GM21360 (cell line): Measurements from ENCODE around the gene BYSL.
"Not testable (repeated sequence)": the region's sequence is repeated elsewhere in the genome, so short reads cannot be mapped to it uniquely, and the experiment has no call there.

Experiments
- ATAC-seq: cut with Tn5 transposase; IDR thresholded peaks from one replicate; pipeline ENCODE4 v1.9.1; 2021; ENCODE audit warnings: mild to moderate bottlenecking, moderate library complexity; ENCODE audit not compliant: unreplicated experiment

Gene BYSL

DNA sequence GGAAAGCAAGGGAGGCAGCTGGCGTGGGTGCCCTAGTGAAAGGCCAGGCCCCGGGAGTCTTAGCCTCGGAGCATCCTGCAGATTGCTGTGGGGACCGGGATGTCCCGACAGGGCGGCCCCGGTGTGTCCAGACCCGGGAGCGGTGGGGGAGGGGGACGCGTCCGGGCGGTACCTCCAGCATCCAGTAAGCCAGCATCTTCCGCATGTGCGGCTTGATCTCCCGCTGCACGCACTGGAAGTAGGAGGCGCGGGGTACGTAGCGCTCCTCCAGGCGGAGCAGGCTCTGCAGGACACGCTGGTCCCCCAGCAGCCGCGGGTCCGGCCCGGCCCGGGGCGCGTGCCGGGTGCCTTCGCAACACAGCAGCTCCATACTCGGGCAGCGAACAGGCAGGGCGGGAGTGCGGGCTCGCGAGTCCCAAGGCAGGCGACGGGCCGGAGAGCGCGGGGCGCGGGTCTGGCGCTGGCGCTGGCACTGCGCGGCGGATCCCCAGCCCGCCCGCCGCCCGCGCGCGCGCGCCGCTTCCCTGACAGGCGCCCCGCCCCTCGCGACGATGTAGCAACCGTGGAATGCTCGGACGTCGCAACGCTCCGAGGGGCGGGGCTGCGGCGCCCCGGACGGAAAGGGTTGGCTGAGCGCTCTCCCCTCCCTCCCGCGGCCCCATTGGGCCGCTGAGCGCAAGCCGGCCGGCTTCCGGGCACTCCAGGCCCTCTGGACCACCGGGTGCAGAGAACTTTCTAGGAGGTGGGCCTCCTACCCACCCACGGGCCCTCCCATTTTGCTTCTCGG lies 20.2 kb downstream of the BYSL start, which contains the start of gene CCND3:
Gene CCND3, minus strand, starts transcription at position 529 of the 787 bp plus-strand sequence. Its CDS starts 159 bp downstream, at position 370.
- peak; percentile 79 for ATAC-seq

DNA sequence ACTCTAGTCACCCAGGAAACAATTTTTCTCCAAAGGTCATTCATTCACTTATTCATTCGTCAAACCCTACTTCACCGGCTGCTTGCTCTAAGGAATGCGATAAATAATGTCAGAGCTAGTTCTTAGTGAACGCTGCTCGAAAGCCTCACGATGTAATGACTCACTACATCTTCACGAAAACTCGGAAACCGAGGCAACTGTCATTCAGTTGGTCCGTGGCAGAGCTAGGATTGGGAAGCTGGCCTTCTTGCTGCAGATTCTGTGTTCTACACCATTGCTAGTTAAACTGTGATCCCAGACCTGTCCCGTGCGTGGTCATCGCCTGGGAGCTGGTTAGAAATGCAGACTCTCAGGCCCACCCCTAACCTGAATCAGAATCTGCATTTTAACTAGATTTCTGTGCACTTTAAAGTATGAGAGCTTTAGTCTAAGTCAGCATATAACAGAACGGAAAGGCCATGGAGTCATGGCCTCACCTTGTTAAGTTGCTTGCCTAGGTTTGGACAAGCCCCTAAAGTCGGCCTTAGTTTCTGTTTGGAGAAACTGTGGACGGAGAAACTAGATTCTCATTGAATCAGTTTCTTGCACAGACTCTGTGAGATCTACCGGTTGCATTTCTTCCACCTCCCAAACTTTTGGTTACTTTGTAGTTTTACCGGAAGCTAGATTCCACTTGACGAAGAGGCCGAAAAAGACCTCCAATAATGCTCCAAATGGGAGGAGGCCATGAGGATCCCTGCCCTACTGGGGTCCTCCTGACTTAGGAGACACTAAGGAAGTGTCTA lies 21.0 kb downstream of the BYSL start:
- ATAC-seq, result no peak

- not testable (repeated sequence) for ATAC-seq
Measured at GRCh38 chr6:41942882-41943281, 21.6 kb downstream of the BYSL start.

- ATAC-seq, result no peak
Measured at GRCh38 chr6:41943456-41943855, 22.2 kb downstream of the BYSL start.

GRCh38 chr6:41947581-41948220 lies 26.4 kb downstream of the BYSL start:
- no peak for ATAC-seq

GRCh38 chr6:41954668-41955067 lies 33.4 kb downstream of the BYSL start:
- ATAC-seq, result no peak

GRCh38 chr6:41955412-41955811 lies 34.1 kb downstream of the BYSL start:
- ATAC-seq, result no peak

GRCh38 chr6:41957117-41957516 lies 35.8 kb downstream of the BYSL start:
- no peak for ATAC-seq

DNA sequence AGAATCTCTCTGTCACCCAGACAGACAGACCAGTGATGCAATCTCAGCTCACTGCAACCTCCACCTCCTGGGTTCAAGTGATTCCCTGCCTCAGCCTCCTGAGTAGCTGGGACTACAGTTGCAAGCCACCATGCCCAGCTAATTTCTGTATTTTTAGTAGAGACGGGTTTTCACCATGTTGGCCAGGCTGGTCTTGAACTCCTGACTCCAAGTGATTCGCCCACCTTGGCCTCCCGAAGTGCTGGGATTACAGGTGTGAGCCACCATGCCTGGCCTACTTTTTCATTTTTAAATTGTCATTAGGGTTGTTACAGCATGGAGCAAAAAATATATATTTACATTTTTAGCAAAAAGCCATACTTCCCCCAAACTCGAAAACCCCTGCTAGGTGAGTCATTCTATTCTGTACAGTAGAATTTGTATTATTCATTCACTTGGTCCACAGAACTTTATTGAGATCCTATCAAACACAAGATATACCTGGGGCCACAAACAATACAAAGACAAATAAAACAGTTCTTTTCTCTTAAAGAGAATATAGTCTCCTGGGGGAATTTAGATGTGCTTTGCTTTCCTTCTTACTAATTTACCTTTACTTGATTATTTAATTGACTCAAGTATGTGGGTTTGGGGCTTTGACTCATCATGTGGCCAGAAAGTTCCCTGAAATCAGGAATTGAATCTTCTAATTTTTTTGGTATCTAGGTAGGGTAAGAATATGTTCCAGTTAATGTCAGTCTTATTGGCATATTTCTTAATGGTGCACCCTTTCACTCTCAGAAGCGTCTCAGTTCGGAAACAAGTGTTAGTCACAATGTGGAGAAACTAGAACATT lies 36.9 kb downstream of the BYSL start:
- ATAC-seq, result no peak

DNA sequence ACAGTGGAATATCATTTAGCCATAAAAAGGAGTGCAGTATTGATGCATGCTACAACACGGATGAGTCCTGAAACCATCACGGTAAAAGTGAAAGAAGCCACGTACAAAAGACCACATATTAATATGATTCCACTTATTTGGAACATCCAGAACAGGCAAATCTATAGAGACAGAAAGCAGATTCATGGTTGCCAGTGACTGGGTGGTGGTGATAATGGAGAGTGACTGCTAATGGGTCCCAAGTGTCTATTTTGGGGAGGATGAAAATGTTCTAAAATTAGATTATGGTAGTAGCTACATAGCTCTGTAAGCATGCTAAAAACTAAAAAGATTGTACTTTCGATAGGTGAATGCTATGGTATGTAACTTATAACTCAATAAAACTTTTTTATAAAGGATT lies 38.7 kb downstream of the BYSL start:
- ATAC-seq, result no peak

- no peak for ATAC-seq
Measured at GRCh38 chr6:41963371-41963770, 42.1 kb downstream of the BYSL start.

GRCh38 chr6:41964201-41964887 lies 43.0 kb downstream of the BYSL start:
- ATAC-seq, result no peak

- ATAC-seq, result no peak
Measured at GRCh38 chr6:41965429-41966213, 44.3 kb downstream of the BYSL start.

- no peak for ATAC-seq
Measured at GRCh38 chr6:41966214-41966920, 45.1 kb downstream of the BYSL start.

DNA sequence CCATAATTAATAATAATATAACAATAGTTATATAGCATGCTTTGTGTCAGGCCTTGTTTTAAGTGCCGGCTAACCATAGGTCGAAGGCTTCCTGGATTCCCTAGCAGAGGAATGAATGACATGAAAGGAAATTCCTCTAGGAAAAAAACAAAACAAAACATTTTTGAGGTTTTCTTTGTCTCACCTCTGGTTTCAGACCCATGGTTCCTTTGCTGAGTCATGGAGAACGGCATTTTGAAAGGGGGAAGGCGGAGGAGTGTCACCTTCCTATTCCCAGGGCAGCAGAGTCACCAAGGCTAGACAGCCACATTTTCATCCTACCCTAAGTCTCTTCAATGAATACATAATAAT lies 45.6 kb downstream of the BYSL start:
- no peak for ATAC-seq

- ATAC-seq, result no peak
Measured at GRCh38 chr6:41967312-41968287, 46.3 kb downstream of the BYSL start.

- no peak for ATAC-seq
Measured at GRCh38 chr6:41970436-41970846, 49.1 kb downstream of the BYSL start.

DNA sequence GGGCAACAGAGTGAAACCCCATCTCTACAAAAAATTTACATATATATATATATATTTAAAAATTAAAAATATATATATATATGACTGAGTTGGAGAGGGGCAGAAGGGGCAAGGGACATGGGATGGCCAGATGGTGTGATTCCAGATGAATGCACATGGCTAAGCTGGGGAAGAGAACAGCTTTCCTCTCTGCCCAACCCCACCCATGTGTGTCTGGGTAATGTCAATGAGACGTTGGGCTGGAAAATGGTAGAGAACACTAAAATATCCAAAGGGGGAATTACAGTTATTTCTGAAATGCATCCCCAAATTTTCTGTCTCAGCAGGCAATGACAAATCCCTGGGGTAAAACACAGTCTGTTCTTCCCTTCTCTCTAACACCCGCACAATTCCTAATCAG lies 51.5 kb downstream of the BYSL start:
- no peak for ATAC-seq
